ENCODE data around the gene SKAP1.

SKAP1 gene

DNA sequence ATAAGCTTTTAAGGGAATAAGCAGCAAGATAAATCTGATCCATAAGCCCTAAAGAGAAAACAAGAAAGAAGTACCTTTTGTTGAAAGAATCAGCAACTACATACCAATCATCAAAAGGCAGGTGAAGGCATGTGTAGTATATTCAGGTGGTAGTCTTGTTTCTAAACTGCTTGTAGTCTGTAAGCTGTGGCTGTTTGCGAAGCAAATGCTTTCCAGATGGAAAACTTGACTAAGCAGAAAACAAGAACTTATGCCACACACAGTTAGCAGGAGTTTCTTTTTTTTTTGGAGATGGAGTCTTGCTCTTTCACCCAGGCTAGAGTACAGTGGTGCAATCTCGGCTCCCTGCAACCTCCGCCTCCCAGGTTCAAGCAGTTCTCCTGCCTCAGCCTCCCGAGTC is 334.4 kb downstream of the SKAP1 start:
- H3K27ac ChIP-seq, result no peak overlapping the region
- no peak for TF ChIP-seq ZFX (IDR thresholded peaks at IDR 0.05; ENCODE audit: borderline replicate concordance)
- TF ChIP-seq, protein P1, sequence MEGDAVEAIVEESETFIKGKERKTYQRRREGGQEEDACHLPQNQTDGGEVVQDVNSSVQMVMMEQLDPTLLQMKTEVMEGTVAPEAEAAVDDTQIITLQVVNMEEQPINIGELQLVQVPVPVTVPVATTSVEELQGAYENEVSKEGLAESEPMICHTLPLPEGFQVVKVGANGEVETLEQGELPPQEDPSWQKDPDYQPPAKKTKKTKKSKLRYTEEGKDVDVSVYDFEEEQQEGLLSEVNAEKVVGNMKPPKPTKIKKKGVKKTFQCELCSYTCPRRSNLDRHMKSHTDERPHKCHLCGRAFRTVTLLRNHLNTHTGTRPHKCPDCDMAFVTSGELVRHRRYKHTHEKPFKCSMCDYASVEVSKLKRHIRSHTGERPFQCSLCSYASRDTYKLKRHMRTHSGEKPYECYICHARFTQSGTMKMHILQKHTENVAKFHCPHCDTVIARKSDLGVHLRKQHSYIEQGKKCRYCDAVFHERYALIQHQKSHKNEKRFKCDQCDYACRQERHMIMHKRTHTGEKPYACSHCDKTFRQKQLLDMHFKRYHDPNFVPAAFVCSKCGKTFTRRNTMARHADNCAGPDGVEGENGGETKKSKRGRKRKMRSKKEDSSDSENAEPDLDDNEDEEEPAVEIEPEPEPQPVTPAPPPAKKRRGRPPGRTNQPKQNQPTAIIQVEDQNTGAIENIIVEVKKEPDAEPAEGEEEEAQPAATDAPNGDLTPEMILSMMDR (IDR thresholded peaks at IDR 0.05), result no peak

DNA sequence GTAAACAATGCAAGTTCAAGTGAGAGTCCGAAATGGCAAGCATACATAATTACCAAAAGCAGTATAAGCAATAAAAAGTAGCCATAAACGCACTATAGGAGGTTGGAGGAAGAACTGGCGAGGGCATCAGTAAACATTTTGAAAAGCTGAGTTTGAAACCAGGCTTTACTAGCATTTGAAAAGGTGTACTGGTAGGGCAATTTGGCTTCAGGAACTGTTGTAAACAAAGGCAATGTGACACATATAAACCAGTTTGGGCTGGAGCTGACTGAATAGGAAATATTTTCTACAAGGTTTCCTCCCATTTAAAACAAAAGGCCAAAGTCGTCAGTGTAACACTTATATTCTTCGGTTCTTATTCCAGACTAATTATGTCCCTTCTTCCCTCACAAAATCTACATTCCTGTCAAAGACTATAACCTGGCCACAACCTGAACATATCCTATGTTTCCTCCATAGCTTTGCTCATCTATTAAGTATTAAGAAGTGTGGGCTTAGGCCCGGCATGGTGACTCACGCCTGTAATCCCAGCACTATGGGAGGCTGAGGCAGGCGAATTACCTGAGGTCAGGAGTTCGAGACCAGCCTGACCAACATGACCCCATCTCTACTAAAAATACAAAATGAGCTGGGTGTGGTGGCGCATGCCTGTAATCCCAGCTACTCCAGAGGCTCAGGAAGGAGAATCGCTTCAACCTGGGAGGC is 336.5 kb downstream of the SKAP1 start:
- TF ChIP-seq, protein P1 (IDR thresholded peaks at IDR 0.05), result no peak
- no peak for TF ChIP-seq ZFX (IDR thresholded peaks at IDR 0.05; ENCODE audit: borderline replicate concordance)
- no peak overlapping the region for H3K27ac ChIP-seq

DNA sequence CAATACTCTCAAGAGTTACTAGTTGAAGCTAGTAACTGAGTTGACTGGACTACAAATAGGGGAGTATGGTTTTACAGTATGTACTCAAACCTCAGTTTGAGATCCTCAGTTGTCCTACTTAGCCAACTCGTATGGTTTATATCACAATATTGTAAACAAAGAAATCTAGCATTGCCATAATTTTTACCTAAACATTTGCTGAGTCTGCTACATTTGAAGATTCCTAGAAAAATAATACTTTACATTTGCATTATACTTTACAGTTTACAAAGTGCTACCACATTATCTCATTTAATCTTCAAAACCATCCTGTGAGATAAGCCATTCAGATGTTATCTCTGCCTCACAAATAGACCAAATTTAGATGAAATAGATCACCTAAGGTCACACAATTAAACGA is 345.1 kb downstream of the SKAP1 start:
- TF ChIP-seq ZFX (IDR thresholded peaks at IDR 0.05; ENCODE audit: borderline replicate concordance), result no peak
- TF ChIP-seq, protein P1 (IDR thresholded peaks at IDR 0.05), result no peak
- H3K27ac ChIP-seq, result no peak overlapping the region
